Panc1 (cell line): ENCODE measurements around the gene SKOR1. TPM values are rescaled to one million over a fixed set of nuclear protein-coding genes. Genes with fewer than 3 reads are reported as not detected.
A peak's percentile ranks its signal among the peaks of the same experiment; 100 is the strongest.

ENCODE experiments used
- ATAC-seq: fragments of 200-7000 bp; cut with Tn5 transposase; 2 replicates; pipeline ENCODE4 v1.9.1; 2020; ENCODE audit warnings: mild to moderate bottlenecking, moderate library complexity
- BruUV-seq: library from RNA; stranded (reverse); fragments of 400-500 nt; replicated peaks from 2 replicates; lab custom pipeline; 2021; lab: Mats Ljungman, UMichigan
- CTCF ChIA-PET: fragments of 300-600 bp; sonication (Branson Sonifier 250); formaldehyde crosslinking; loops from one replicate; lab custom pipeline; 2022; ENCODE audit warnings: antibody characterized with exemption; lab: Charles Lee
- POLR2A ChIA-PET: fragments of 300-600 bp; sonication (Branson Sonifier 250); formaldehyde crosslinking; loops from one replicate; lab custom pipeline; 2022; ENCODE audit warnings: antibody characterized with exemption; lab: Charles Lee
- DNase-seq: peaks from one replicate; pipeline ENCODE4 v3.0.0-alpha.2; 2010; ENCODE audit warnings: low read depth, low spot score
- H3K27ac ChIP-seq: 2 replicates; pipeline ENCODE4 v1.5.1; 2011; ENCODE audit warnings: mild to moderate bottlenecking, low read length, inconsistent platforms
- H3K27me3 ChIP-seq: fragments of 200-500 bp; sonication (Bioruptor generic); 2 replicates; pipeline ENCODE4 v1.6.0; 2014; ENCODE audit warnings: low read length, inconsistent platforms; ENCODE audit not compliant: control insufficient read depth, insufficient read depth
- H3K36me3 ChIP-seq: fragments of 200-500 bp; sonication (Bioruptor generic); 2 replicates; pipeline ENCODE4 v1.5.1; 2014; ENCODE audit warnings: inconsistent platforms, mild to moderate bottlenecking, low read length, moderate library complexity; ENCODE audit not compliant: control insufficient read depth, insufficient read depth
- H3K4me1 ChIP-seq: 2 replicates; pipeline ENCODE4 v1.5.1; 2011; ENCODE audit warnings: inconsistent platforms, mild to moderate bottlenecking, low read length, moderate library complexity; ENCODE audit not compliant: control insufficient read depth, insufficient read depth
- H3K4me3 ChIP-seq, 2 experiments: 2 replicates each; pipeline ENCODE4 v1.5.1; 2011 to 2012; ENCODE audit warnings: low read depth in 2 of 2, low read length in 2 of 2, mild to moderate bottlenecking in 2 of 2, inconsistent platforms in 1 of 2, moderate library complexity in 1 of 2
- H3K9me3 ChIP-seq: fragments of 200-500 bp; sonication (Bioruptor generic); 2 replicates; pipeline ENCODE4 v1.5.1; 2014; ENCODE audit warnings: low read depth, mild to moderate bottlenecking, inconsistent platforms, low read length, moderate library complexity; ENCODE audit not compliant: control insufficient read depth, insufficient read depth
- CTCF ChIP-seq: fragments of 450-650 bp; IDR thresholded peaks from 2 replicates; pipeline ENCODE4 v1.5.1; 2017; ENCODE audit warnings: mild to moderate bottlenecking
- POLR2AphosphoS5 ChIP-seq: IDR thresholded peaks from 2 replicates; pipeline ENCODE4 v1.6.1; 2012; ENCODE audit warnings: mild to moderate bottlenecking, low read depth, low read length, moderate library complexity
- REST ChIP-seq, 2 experiments: IDR thresholded peaks; 2 replicates each; pipeline ENCODE4 v1.6.1; 2011 to 2012; ENCODE audit warnings: low read depth in 2 of 2, control low read depth in 1 of 2, low read length in 1 of 2, mild to moderate bottlenecking in 1 of 2, moderate library complexity in 1 of 2; ENCODE audit not compliant: insufficient read depth in 1 of 2
- SIN3A ChIP-seq: IDR thresholded peaks from 2 replicates; pipeline ENCODE4 v1.6.1; 2012; ENCODE audit warnings: low read depth, mild to moderate bottlenecking, low read length, moderate library complexity, borderline replicate concordance; ENCODE audit not compliant: insufficient read depth
- TCF7L2 ChIP-seq: IDR thresholded peaks from 2 replicates; pipeline ENCODE4 v1.6.1; 2011; ENCODE audit warnings: mild to moderate bottlenecking, low read depth, low read length, inconsistent platforms
- in situ Hi-C: cut with HindIII; loops from 2 replicates; pipeline ENCODE4 v1.10.0; 2016; ENCODE audit warnings: low sequenced_read_pairs, low pct_unique_long_range_greater_than_20kb
- intact Hi-C: fragments of 100-400 bp; cut with micrococcal nuclease; formaldehyde crosslinking; loops from one replicate; pipeline ENCODE4 v1.10.0; 2022; ENCODE audit not compliant: unreplicated experiment
- total RNA-seq: library from RNA; stranded (reverse); gene quantifications from one replicate; pipeline ENCODE4 v1.2.1, GENCODE V29; 2021; ENCODE audit not compliant: unreplicated experiment

The SKOR1 gene
- total RNA-seq, 1 experiment from 2014 or later, result 0.21 TPM

- H3K27ac ChIP-seq, result peak overlapping the region; percentile 73
- no peak for DNase-seq
- in situ Hi-C loops (no loop called here), intact Hi-C loops (loop anchor here (2.0 to 10.0 kb wide), 4 partner anchors 315 to 592 kb away; partner anchors contain the start of gene C15orf61)
- CTCF ChIA-PET, result no interaction called here
- H3K36me3 ChIP-seq, result no peaks in the 10 kb centered on the region
- TF ChIP-seq POLR2AphosphoS5 (no peak), TCF7L2 (no peak), SIN3A (no peak), REST (IDR thresholded peaks at IDR 0.05; ENCODE audit: insufficient read depth in 1 of 2, low read depth in 2 of 2, low read length in 1 of 2) (no peak), CTCF (no peak)
- no peak overlapping the region for H3K4me3 ChIP-seq
- no peak for ATAC-seq
- H3K9me3 ChIP-seq, result no peaks in the 10 kb centered on the region
- BruUV-seq, result no TSS peak
- H3K27me3 ChIP-seq, result no peaks in the 10 kb centered on the region
- H3K4me1 ChIP-seq, result peaks cover 44% of the 10 kb centered on the region
- POLR2A ChIA-PET, result no interaction called here
Observed at GRCh38 chr15:67836955-67837354, 11.6 kb downstream of the SKOR1 start.

DNA sequence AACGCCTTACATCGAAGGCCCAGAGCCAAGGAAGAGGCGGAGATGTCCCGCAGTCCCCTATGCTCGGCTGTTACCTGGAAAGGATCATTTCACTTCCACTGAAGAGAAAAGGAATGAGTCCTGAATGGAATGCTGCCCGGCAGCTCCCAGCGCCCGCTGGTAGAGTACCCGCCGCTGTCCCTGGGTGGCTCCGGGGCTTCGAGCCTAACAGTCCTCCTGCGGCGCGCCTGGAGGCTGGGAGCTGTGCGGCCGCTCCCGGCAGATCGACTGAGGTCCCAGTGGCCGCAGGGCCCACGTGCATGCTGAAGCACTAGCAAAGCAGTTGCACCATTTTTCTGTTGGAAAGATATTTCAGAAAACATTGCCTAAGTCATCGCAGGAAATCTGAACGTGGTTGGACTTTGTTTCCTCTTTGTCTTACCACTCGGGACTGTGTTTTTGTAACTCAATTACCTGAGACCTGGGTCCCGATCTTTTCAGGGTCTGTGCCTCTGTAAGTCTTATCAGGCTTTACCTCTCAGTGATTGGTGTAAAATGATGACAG lies 13.6 kb downstream of the SKOR1 start:
- CTCF ChIA-PET, result no interaction called here
- Histone ChIP-seq H3K4me1 (peaks cover 61% of the 10 kb centered on the region), H3K36me3 (no peaks in the 10 kb centered on the region), H3K27me3 (no peaks in the 10 kb centered on the region), H3K4me3 (peak overlapping the region; percentile 81 to 85), H3K9me3 (no peaks in the 10 kb centered on the region), H3K27ac (peak overlapping the region; percentile 89)
- DNase-seq (no peak), ATAC-seq (peak; percentile 50)
- intact Hi-C loops, result loop anchor here (5.0 to 10.0 kb wide), 3 partner anchors 317 to 594 kb away; partner anchors contain the start of gene C15orf61
- in situ Hi-C loops, result no loop called here
- no peak for TF ChIP-seq POLR2AphosphoS5
- TF ChIP-seq SIN3A, result no peak
- TF ChIP-seq REST (IDR thresholded peaks at IDR 0.05; ENCODE audit: insufficient read depth in 1 of 2, low read depth in 2 of 2, low read length in 1 of 2), result no peak
- TF ChIP-seq TCF7L2, result no peak
- TF ChIP-seq CTCF, result no peak
- POLR2A ChIA-PET, result no interaction called here
- no TSS peak for BruUV-seq
